K562 (cell line): ENCODE data around the gene DVL3. TPM values are rescaled to one million over a fixed set of nuclear protein-coding genes. Genes with fewer than 3 reads are reported as not detected.
A peak's percentile ranks its signal among the peaks of the same experiment; 100 is the strongest.

ENCODE experiments used
- AFF4 ChIP-seq: sonication (generic); formaldehyde crosslinking; IDR thresholded peaks from 2 replicates; pipeline ENCODE4 v1.8.0; 2023; ENCODE audit warnings: mild to moderate bottlenecking, missing genetic modification reagents
- CBFB ChIP-seq: sonication (generic); formaldehyde crosslinking; IDR thresholded peaks from 2 replicates; pipeline ENCODE4 v1.4.0; 2020; ENCODE audit warnings: mild to moderate bottlenecking, missing genetic modification reagents
- CLOCK ChIP-seq: fragments of 250-450 bp; sonication (Bioruptor Pico); IDR thresholded peaks from 2 replicates; pipeline ENCODE4 v1.4.0; 2020; ENCODE audit warnings: mild to moderate bottlenecking, moderate library complexity, borderline replicate concordance
- KLF16 ChIP-seq: IDR thresholded peaks from 2 replicates; pipeline ENCODE4 v1.6.1; 2016; ENCODE audit warnings: antibody characterized with exemption
- NR2C2 ChIP-seq, 2 experiments: fragments of 200-800 bp in 1 of 2; sonication (Bioruptor generic) in 1 of 2; sonication (generic) in 1 of 2; formaldehyde crosslinking in 1 of 2; IDR thresholded peaks; 2 replicates each; pipeline versions ENCODE4 v1.6.1 to v1.8.0; 2016 to 2022; ENCODE audit warnings: mild to moderate bottlenecking in 1 of 2, missing compliant biosample characterization in 1 of 2, missing genetic modification characterization in 1 of 2, missing genetic modification reagents in 1 of 2
- SMARCB1 ChIP-seq: IDR thresholded peaks from 2 replicates; pipeline ENCODE4 v1.6.1; 2011; ENCODE audit warnings: improper control_type of control experiment, low read depth; ENCODE audit not compliant: insufficient read length
- SREBF2 ChIP-seq: sonication (generic); formaldehyde crosslinking; IDR thresholded peaks from 2 replicates; pipeline ENCODE4 v1.4.0; 2020; ENCODE audit warnings: mild to moderate bottlenecking, missing genetic modification reagents
- ZNF12 ChIP-seq: sonication (generic); formaldehyde crosslinking; IDR thresholded peaks from 2 replicates; pipeline ENCODE4 v1.4.0; 2020; ENCODE audit warnings: mild to moderate bottlenecking, missing genetic modification reagents
- ZNF75A ChIP-seq: fragments of 450-650 bp; formaldehyde crosslinking; IDR thresholded peaks from 2 replicates; pipeline ENCODE4 v1.4.0; 2020; ENCODE audit warnings: mild to moderate bottlenecking
- ZNF77 ChIP-seq: fragments of 250-450 bp; sonication (Bioruptor Pico); IDR thresholded peaks from 2 replicates; pipeline ENCODE4 v1.5.0; 2020
- polyA plus RNA-seq, 8 experiments: library from polyadenylated mRNA; depleted of rRNA in 4 of 8; stranded (reverse) in 5 of 8; unstranded in 3 of 8; fragments of >200 nt; fragmentation: Nextera tagmentation in 2 of 8; fragmentation: Illumina TruSeq in 1 of 8; extraction: Ambion mirVana in 2 of 8; extraction: Trizol in 1 of 8; gene quantifications; 2 replicates each; pipeline versions ENCODE4 v1.2.1 to v1.2.3, GENCODE V29; 2011 to 2014; ENCODE audit warnings: inconsistent platforms in 1 of 8, missing spikeins in 1 of 8
- total RNA-seq, 7 experiments: library from RNA; depleted of rRNA in 6 of 7; stranded (reverse); fragments of >200 nt in 6 of 7; fragmentation: Illumina TruSeq in 2 of 7; extraction: Trizol in 2 of 7; gene quantifications; 2 replicates each; pipeline versions ENCODE4 v1.2.1 to v1.2.3, GENCODE V29; 2011 to 2021; ENCODE audit warnings: low replicate concordance in 1 of 7
- TF ChIP-seq, protein P1 (sequence below): sonication (generic); formaldehyde crosslinking; IDR thresholded peaks from 2 replicates; pipeline ENCODE4 v1.4.0; 2020; ENCODE audit warnings: mild to moderate bottlenecking, missing genetic modification reagents

DVL3 gene
- total and polyA plus RNA-seq, 9 of the 15 experiments (the other 6 are each of a cell fraction or from before 2014, with no cell fraction given), result 3.1 to 57.9 (median 20.1) TPM

DNA sequence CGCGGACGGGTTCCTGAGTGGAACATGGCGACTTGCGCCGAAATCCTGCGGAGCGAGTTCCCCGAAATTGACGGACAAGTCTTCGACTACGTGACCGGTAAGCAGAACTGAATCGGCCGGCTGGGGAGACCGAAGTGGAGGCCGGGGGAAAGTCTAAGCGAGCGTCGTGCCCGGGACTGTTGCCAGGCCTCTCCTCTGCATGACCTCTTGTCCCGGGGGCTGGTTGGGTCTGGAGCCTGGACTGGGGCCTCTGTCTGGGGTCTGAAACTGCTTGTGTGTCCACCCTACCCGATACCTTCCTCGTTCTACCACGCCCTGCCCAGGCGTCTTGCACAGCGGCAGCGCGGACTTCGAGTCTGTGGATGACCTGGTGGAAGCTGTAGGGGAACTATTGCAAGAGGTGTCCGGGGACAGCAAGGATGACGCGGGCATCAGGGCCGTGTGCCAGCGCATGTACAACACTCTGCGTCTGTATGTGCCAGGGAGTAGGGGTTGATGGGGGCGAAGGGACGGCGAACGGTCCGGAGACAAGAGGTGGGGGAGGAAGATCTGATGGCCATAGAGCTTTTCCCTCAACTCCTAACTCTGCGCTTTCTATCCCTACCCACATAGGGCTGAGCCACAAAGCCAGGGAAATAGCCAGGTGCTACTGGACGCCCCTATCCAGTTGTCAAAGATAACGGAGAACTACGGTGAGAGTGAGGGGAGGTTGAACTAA is 31.2 kb downstream of the DVL3 start, which contains the start of gene ABCF3 (continued):
- TF ChIP-seq, protein P1, sequence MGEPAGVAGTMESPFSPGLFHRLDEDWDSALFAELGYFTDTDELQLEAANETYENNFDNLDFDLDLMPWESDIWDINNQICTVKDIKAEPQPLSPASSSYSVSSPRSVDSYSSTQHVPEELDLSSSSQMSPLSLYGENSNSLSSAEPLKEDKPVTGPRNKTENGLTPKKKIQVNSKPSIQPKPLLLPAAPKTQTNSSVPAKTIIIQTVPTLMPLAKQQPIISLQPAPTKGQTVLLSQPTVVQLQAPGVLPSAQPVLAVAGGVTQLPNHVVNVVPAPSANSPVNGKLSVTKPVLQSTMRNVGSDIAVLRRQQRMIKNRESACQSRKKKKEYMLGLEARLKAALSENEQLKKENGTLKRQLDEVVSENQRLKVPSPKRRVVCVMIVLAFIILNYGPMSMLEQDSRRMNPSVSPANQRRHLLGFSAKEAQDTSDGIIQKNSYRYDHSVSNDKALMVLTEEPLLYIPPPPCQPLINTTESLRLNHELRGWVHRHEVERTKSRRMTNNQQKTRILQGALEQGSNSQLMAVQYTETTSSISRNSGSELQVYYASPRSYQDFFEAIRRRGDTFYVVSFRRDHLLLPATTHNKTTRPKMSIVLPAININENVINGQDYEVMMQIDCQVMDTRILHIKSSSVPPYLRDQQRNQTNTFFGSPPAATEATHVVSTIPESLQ (CRISPR knock-in tag), result no peak
- TF ChIP-seq NR2C2 (CRISPR knock-in tag; IDR thresholded peaks at IDR 0.05) (no peak; the same call in 1 of the 2 replicates), NR2C2 (tag; IDR thresholded peaks at IDR 0.05) (0 out of 2 replicates have a peak, but pooled peaks have one; percentile 10), SMARCB1 (no peak), CBFB (CRISPR knock-in tag) (peak; percentile 89; the same call in 1 of the 2 replicates), AFF4 (CRISPR knock-in tag) (no peak), ZNF12 (CRISPR knock-in tag) (no peak), KLF16 (no peak), ZNF75A (CRISPR knock-in tag) (no peak), ZNF77 (CRISPR knock-in tag) (no peak), CLOCK (CRISPR knock-in tag) (no peak), SREBF2 (CRISPR knock-in tag) (no peak)
- TF ChIP-seq, all 486 proteins: peak for 49
